ENCODE data around the gene DDX10. TPM values are rescaled to one million over a fixed set of nuclear protein-coding genes. Genes with fewer than 3 reads are reported as not detected.

DDX10 gene
- total and polyA plus RNA-seq, 2 of the 8 experiments (the other 6 are each of a cell fraction or from before 2014, with no cell fraction given): 49.2 to 52.2 TPM

GRCh38 chr11:108926841-108927577, 262.1 kb downstream of the DDX10 start:
- Histone ChIP-seq H2BK120ac (replicated peaks; ENCODE audit: low read depth, low read length) (no peak overlapping the region), H3K4me3 (ENCODE audit: extremely low read depth in 1 of 4, insufficient read depth in 2 of 4, low read depth in 3 of 4, low read length in 4 of 4) (no peak overlapping the region), H4K8ac (ENCODE audit: extremely low read depth, insufficient read depth, low read length) (no peak overlapping the region), H3K23ac (ENCODE audit: insufficient read length) (no peak overlapping the region), H3K9ac (replicated peaks in 1 of 4; ENCODE audit: extremely low read depth in 1 of 4, low read depth in 3 of 4, low read length in 3 of 4) (no peak overlapping the region), H3K18ac (ENCODE audit: extremely low read depth, low read length) (no peak overlapping the region), H3K4me1 (replicated peaks in 1 of 4; ENCODE audit: control insufficient read depth in 3 of 4, insufficient read depth in 4 of 4, low read length in 3 of 4) (no peaks in the 10 kb centered on the region; a peak in 1 of 7 replicates), H3K23me2 (ENCODE audit: low read depth, low read length) (no peaks in the 10 kb centered on the region), H4K20me1 (replicated peaks in 1 of 2; ENCODE audit: control insufficient read depth in 1 of 2, insufficient read depth in 2 of 2, low read length in 2 of 2) (no peaks in the 10 kb centered on the region), H2BK5ac (ENCODE audit: low read depth, low read length) (no peak overlapping the region), H3K4ac (replicated peaks; ENCODE audit: insufficient read length, low read depth, low read length) (no peak overlapping the region), H3K27me3 (replicated peaks in 1 of 4; ENCODE audit: control insufficient read depth in 3 of 4, extremely low read depth in 1 of 4, insufficient read depth in 3 of 4, low read length in 3 of 4) (no peaks in the 10 kb centered on the region), H4K5ac (ENCODE audit: insufficient read length, low read depth, low read length) (no peak overlapping the region), H4K91ac (replicated peaks; ENCODE audit: insufficient read length, low read length) (no peak overlapping the region), H3K79me2 (ENCODE audit: control insufficient read depth in 1 of 2, insufficient read depth in 2 of 2, low read length in 2 of 2) (no peaks in the 10 kb centered on the region), H2BK15ac (ENCODE audit: low read length) (no peak overlapping the region), H3K27ac (ENCODE audit: low read depth, low read length) (no peak overlapping the region), H2BK12ac (ENCODE audit: low read depth, low read length) (no peak overlapping the region), H3K36me3 (ENCODE audit: control insufficient read depth in 2 of 4, insufficient read depth in 4 of 4, low read length in 3 of 4) (no peaks in the 10 kb centered on the region), H2AFZ (ENCODE audit: low read length) (no peak overlapping the region), H2BK20ac (ENCODE audit: low read length) (no peak overlapping the region), H2AK5ac (ENCODE audit: low read depth, low read length) (no peak overlapping the region), H3K14ac (ENCODE audit: insufficient read length) (no peak overlapping the region), H3K4me2 (ENCODE audit: insufficient read depth in 1 of 2, low read depth in 2 of 2, low read length in 2 of 2) (no peak overlapping the region), H3K56ac (replicated peaks; ENCODE audit: insufficient read length, low read depth, low read length) (no peak overlapping the region), H3K79me1 (ENCODE audit: low read depth, low read length) (no peaks in the 10 kb centered on the region), H3K9me3 (ENCODE audit: insufficient read depth in 2 of 2, low read depth in 1 of 2, low read length in 1 of 2) (no peaks in the 10 kb centered on the region)
- no peak for DNase-seq (ENCODE audit: low read depth in 1 of 2, low spot score in 2 of 2)
- 89% methylated on average over 3 of the region's 3 CpGs; no CpG with 5 or more reads in 1 of the 2 experiments for WGBS, 2 experiments (ENCODE audit: extremely low coverage in 1 of 2, insufficient coverage in 1 of 2, insufficient read length in 1 of 2, insufficient replicate concordance in 2 of 2, low coverage in 1 of 2, low lambda C conversion rate in 2 of 2, missing lambda C conversion rate in 1 of 2)
- POLR2A ChIA-PET (ENCODE audit: partially characterized antibody): no interaction called here
- CTCF ChIA-PET (ENCODE audit: partially characterized antibody): interaction anchor here (1.4 to 1.5 kb wide), 2 partner anchors 11 to 229 kb away, joined by 3 read pairs; no protein-coding TSS in a partner anchor
- FAIRE-seq: no peak
- TF ChIP-seq HDAC2 (IDR thresholded peaks at IDR 0.05; ENCODE audit: borderline replicate concordance in 1 of 2, low read depth in 2 of 2, low read length in 2 of 2) (no peak), EGR1 (IDR thresholded peaks at IDR 0.05; ENCODE audit: borderline replicate concordance, low read depth, low read length) (no peak), CHD1 (IDR thresholded peaks at IDR 0.05; ENCODE audit: low read depth, low read length) (no peak), GTF2F1 (IDR thresholded peaks at IDR 0.05; ENCODE audit: borderline replicate concordance, low read depth, low read length) (no peak), SUZ12 (IDR thresholded peaks at IDR 0.05; ENCODE audit: low read length) (no peak), RNF2 (IDR thresholded peaks at IDR 0.05; ENCODE audit: borderline replicate concordance, low read depth, low read length, missing control alignments, poor library complexity, severe bottlenecking) (no peak), CTCF (IDR thresholded peaks at IDR 0.05; ENCODE audit: control extremely low read depth in 1 of 3, insufficient read depth in 1 of 3, low read depth in 1 of 3, low read length in 3 of 3) (no peak), SP1 (IDR thresholded peaks at IDR 0.05; ENCODE audit: low read depth, low read length) (no peak), CHD2 (IDR thresholded peaks at IDR 0.05; ENCODE audit: low read length) (no peak), CBX5 (IDR thresholded peaks at IDR 0.05; ENCODE audit: low read depth, low read length) (no peak)

Measured in H1 (cell line).